NCI-H446 (cell line): ENCODE data around the gene FOXC1.

ENCODE experiments used
- DNase-seq, 2 experiments: peaks; one replicate each; lab custom pipeline; 2025; lab: John Stamatoyannopoulos, UW

The FOXC1 gene

GRCh38 chr6:1643830-1644445 is 34.2 kb downstream of the FOXC1 start:
- DNase-seq = no peak

DNA sequence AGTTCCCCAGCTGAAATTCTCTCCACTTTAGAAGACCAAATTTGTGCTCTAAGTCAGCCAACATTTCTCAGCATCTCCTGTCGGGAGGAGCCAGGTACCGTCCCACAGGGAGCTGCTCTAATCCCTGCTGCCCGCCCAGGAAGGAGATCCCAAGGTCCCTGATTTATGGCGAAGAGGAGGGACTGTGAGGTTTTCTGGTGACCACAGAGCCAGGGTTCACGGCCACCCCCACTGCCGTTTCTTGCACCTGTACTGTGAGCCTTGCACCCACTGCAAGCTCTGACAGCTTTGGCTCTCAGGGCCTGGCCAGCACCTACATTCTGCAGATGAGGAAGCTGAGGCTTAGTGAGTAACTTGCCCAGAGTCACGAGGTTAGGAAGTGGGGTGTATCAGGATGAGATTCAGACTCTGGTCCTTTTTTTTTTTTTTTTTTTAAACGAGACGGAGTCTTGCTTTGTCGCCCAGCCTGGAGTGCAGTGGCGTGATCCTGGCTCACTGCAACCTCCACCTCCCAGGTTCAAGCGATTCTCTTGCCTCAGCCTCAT is 34.9 kb downstream of the FOXC1 start:
- DNase-seq = no peak

GRCh38 chr6:1645466-1646185 is 35.9 kb downstream of the FOXC1 start:
- no peak for DNase-seq

GRCh38 chr6:1651362-1651761 is 41.6 kb downstream of the FOXC1 start:
- no peak for DNase-seq

DNA sequence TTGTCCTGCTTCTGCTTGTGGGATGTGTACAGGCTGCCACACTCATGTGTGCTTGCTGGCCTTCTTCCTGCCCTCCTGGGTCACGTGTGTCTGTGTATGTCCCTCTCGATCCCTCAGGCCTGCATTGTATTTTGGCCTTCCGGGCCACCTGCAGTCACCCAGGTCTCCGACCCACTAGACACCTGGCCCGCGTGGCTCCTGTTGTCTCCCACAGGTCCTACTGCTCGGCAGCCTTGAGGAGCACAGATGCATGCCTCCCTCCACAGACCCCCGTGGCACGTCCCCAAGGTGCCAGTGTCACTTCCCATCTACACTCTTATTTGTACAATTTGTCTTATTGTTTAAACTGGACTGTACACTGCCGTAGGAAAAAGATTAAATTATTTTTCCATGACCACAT is 43.1 kb downstream of the FOXC1 start:
- DNase-seq = no peak

- DNase-seq = no peak
Observed at GRCh38 chr6:1654054-1654453, 44.3 kb downstream of the FOXC1 start.

- no peak for DNase-seq
Observed at GRCh38 chr6:1657116-1657770, 47.5 kb downstream of the FOXC1 start.

DNA sequence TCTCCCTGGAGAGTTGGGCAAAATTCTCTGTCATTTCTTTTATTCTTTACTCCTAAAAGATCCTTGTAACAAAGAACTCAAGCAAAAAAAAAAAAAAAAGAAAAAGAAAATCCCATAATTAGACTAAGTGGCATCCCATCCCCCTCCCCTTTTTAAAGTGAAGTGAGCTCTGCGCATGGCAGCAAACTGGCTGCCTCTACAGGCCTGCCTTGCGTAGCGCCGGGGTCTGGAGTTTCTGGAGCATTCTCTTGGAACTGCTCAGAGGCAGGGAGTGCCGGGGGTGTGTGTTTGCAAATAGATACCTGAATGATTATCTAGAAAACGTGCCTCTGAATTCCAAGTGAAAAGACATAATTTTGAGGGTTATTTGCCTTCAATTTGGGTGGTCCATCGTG is 48.1 kb downstream of the FOXC1 start:
- DNase-seq = no peak

DNA sequence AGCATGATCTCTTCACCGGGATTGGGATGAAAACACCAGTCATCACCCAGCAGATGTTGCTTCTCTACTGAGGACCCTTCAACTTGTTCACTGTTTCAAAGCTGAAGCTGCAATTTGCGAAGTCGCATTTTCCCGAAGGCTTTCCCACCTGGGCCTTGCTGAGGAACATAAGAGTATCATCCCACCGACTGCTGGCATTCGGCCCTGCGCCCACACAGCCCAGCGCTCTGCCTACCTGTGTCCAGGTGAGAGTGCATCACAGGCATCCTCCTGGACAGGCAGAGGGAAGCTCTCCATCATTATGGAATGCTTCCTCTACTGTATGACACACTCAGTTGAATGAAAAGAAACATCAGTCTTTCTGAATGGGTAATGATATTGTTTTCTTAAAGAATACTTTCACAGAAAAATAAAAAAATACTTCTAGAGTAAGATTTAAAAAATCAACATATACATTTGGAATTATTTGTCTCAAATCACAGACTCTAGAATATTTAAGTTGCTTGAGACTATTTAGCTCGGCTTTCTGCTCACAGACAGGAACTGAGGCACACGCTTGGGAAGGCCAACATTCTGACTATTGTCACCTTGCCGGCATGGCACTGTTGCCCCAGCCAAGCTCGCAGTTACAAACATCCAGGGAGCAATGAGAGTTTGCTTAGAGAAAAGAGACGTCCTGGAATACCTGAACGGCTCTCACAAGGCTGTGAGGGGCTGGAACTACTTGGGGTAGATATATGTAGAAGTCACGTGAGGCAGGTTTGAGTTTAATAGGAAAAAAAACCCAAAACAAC is 48.7 kb downstream of the FOXC1 start:
- DNase-seq = no peak

- no peak for DNase-seq
Observed at GRCh38 chr6:1659816-1660215, 50.1 kb downstream of the FOXC1 start.

DNA sequence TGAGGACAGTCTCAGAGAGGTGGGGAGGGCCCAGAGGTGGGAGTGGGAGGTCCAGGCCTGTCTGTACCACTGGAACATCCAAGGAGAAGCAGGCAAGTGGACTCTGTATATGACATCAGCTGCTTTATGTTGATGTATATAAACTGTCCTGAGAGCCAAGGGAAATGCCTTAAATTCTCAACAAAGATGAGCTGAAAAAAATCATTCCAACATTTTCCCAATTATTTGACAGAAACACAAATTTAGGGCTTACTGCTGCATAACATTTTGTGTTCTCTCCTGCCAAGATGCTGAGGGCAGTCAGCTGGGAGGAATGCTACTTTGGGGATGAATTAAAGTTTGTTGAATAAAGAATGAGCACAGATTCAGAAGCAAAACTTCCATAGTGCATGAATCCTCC is 52.8 kb downstream of the FOXC1 start:
- DNase-seq = no peak
